Measurements from ENCODE around the gene NAIF1.
"Not testable (repeated sequence)": the region's sequence is repeated elsewhere in the genome, so short reads cannot be mapped to it uniquely, and the experiment has no call there.

NAIF1 gene

DNA sequence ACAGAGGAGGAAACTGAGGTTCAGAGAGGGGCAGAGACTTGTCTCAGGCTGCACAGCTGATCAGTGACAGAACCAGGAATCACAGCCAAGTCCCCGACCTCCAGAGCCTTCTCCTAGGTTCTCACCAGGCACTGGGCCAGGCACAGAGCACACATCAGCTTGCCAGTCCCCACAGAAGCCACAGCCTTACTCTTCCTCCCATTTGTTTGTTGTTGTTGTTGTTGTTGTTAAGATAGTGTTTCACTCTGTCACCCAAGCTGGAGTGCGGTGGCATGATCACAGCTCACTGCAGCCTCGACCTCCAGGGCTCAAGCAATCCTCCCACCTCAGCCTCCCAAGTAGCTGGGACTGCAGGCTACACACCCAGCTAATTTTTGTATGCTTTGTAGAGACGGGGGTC lies 41.4 kb downstream of the NAIF1 start:
- no peak for DNase-seq

DNA sequence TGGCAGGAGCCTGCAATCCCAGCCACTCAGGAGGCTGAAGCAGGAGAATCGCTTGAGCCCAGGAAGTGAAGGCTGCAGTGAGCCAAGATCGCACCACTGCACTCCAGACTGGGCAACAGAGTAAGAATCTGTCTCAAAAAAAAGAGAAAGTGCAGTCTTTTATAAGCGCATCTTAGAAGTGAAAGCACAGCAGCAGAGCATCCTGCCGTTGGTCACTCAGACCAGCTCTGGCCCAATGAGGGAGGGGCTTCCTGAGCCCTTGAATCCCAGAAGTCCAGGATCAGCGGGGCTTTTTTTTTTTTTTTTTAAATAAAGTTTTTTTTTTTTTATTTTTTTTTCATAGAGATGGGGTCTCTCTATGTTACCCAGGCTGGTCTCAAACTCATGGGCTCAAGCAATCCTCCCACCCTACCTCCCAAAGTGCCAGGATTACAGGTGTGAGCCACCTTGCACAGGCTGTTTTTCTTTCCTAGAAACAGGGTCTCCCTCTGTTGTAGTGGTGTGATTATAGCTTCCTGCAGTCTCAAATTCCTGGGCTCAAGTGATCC lies 42.3 kb downstream of the NAIF1 start:
- no peak for DNase-seq

DNA sequence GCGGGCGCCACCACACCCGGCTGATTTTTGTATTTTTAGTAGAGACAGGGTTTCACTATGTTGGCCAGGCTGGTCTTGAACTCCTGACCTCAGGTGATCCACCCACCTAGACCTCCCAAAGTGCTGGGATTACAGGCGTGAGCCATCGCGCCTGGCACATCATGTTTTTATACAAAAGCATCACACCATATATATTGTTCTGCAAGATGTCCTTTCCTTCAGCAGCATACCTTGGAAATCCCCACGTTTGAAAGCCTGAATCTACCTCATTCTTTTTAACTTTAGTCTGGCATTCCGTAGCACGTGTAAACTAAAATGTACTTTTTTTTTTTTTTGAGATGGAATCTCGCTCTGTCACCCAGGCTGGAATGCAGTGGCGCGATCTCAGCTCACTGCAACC lies 43.4 kb downstream of the NAIF1 start:
- DNase-seq: not testable (repeated sequence)

DNA sequence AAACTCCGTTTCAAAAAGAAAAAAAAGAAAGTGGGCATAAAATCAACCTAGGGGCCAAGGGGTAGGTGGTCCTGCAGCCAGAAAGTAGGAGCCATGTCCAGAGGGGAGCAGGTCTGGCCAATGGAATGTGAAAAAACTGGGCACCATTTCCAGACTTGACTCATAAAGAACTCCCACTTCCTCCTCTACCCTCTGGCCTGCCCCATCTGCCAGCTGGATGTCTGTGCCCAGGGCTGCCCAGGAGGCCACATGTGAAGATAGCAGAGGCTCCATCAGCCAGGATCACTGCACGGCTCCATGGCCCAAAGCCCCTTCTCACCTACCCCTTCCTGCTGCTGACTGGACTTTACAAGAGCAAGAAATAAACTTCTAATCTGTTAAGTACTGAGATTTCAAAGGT lies 44.2 kb downstream of the NAIF1 start:
- no peak for DNase-seq

DNA sequence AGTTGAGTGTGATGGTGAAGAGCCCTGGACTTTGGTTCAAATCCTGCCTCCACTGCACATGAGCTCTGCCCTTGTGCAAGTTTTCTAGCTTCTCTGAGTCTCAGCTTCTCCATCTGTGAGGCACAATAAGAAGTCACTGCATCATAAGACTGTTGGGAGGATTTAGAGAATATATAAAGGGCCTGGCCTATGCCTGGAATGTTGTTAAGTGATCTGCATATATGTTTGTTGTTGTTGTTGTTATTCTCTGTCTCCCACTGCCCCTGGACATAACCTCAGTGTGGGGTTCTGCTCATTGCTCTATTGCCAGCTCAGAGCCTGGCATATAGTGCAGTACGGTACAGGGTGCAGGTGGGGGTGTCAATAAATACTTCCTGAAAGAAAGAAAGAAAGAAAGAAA lies 46.0 kb downstream of the NAIF1 start:
- DNase-seq: no peak

DNA sequence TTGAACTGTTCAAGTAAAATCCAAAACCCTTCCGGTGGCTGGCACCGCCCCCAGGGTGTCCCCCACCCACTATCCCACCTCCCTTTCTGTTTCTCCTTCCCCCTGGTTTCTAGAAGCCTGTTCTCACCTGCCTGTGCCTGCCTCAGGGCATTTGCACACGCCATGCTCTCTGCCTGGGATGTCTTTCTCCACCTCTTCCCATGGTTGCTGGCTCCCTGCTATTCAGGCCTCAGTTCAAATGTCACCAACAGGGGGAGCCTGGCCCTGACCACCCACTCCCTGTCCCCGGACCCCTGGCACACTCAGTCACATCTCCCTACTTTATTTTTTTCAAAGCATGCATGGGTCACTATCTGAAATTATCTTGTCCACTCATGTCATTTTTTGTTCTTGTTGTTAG lies 46.4 kb downstream of the NAIF1 start:
- no peak for DNase-seq

DNA sequence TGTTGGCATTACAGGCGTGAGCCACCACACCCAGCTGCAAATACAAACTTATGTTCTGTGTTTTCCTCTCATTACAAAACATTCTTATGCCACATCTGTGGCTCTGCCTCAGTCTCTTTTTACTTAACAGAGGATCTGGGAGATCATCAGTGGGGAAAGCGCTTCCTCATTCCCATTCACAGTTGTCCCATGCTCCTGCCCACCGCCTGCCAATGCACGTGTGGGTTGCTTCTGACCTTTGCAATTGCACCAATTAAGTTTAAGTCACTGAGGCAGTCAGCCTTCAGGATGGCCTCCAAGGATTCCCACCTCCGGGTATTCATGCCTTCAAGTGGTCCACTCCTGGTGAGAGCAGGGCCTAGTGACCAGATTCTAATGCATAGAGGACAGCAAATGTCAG lies 51.4 kb downstream of the NAIF1 start:
- DNase-seq: no peak

Measured in DMS153 (cell line).